ENCODE data around the gene HBE1.

HBE1 gene

DNA sequence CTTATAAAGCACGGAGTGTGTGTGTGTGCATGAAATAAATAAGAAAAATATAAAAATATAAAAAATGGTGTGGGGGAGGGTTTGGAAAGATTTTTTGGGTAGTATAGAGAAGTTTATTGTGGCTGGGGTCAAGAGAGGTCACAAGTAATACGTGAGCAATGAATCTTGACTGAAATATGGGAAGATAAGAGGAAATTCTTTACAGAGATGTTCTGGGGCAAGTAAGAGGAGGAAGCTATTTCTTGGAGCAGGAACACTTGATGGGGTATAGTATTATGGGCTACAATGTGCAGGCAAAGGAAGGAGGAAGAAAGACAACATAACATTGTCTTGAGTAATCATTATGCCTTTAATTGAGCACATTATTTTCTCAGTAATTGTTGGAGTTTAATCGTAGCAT is 37.6 kb downstream of the HBE1 start:
- DNase-seq: no peak

DNA sequence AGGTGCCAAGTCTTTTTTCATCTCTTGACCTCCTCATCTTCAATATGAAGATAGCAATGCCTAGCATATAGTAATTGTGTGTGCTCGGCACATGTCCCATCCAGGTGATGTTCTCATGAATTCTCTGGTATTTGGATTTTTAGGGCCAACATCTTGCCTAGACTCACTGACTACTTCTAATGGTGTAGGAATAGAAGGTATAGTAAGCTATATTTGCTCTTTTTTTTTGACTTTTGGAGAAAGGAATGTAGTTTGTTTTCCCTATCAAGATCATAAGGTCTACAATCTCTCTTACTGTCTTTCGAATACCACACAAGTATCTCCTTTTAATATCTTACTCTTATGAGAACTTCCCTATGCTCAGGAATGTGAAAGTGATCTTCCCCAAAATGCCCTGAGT is 38.6 kb downstream of the HBE1 start:
- DNase-seq: no peak

GRCh38 chr11:5230266-5230665 is 39.5 kb downstream of the HBE1 start:
- no peak for DNase-seq

GRCh38 chr11:5229796-5230195 is 39.9 kb downstream of the HBE1 start:
- no peak for DNase-seq

DNA sequence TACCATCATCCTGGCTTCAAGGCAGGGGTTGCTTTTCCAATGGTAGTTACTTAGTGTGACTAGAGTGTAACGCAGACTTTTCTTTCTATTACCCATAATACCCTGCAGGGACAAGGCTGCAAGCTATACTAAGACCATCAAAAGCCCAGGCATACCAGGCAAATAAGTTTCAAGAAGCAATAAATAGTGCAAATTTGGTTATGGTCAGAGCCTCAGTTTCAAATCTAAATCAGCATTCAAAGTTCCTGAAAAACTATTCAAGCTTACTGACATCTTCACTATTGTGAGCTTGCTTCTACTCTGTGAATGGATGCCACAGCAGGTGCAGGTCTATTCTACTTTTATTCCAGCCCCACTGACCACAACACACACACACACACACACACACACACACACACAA is 40.4 kb downstream of the HBE1 start:
- no peak for DNase-seq

GRCh38 chr11:5228124-5228523 is 41.6 kb downstream of the HBE1 start:
- no peak for DNase-seq

- DNase-seq: no peak
Observed at GRCh38 chr11:5227681-5228080, 42.1 kb downstream of the HBE1 start.

- DNase-seq: no peak
Observed at GRCh38 chr11:5226732-5227310, 42.9 kb downstream of the HBE1 start, which contains the start of gene HBB. Gene HBB, minus strand, starts transcription at chr11:5227071. Its CDS starts 50 bp downstream, at chr11:5227021.

DNA sequence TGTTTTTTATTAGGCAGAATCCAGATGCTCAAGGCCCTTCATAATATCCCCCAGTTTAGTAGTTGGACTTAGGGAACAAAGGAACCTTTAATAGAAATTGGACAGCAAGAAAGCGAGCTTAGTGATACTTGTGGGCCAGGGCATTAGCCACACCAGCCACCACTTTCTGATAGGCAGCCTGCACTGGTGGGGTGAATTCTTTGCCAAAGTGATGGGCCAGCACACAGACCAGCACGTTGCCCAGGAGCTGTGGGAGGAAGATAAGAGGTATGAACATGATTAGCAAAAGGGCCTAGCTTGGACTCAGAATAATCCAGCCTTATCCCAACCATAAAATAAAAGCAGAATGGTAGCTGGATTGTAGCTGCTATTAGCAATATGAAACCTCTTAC is 44.3 kb downstream of the HBE1 start:
- DNase-seq: no peak

GRCh38 chr11:5224538-5225479 is 44.9 kb downstream of the HBE1 start:
- DNase-seq: no peak

- DNase-seq: no peak
Observed at GRCh38 chr11:5223686-5224085, 46.1 kb downstream of the HBE1 start.

DNA sequence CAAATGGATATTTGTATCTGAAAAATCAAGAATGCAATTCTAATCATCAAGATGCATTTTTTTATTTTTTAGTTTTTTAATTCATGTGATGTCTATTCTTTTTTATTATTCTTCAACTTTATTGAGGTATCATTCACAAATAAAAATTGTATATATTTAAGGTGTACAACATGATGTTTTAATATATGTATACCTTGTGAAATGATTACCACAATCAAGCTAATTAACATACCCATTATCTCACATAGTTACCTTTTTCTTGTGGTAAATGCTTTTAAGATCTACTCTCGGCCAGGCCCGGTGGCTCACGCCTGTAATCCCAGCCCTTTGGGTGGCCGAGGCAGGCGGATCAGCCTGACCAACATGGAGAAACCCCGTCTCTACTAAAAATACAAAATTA is 46.6 kb downstream of the HBE1 start:
- DNase-seq: no peak
